ENCODE results near the gene ZNF76. TPM values are rescaled to one million over a fixed set of nuclear protein-coding genes. Genes with fewer than 3 reads are reported as not detected.

The ZNF76 gene
- 10 to 100 TPM; 72.7 to 91.3 (median 84.8) TPM for total RNA-seq
- total RNA-seq (2013): 42.9 TPM
- 22.5 to 86.2 (median 51.2) reads per million in 29 experiments for total RNA-seq

GRCh38 chr6:35259194-35259947 lies at the start of gene ZNF76:
TSS of gene ZNF76 (plus strand) at chr6:35259735. CDS start at chr6:35281152, 21,417 bp downstream.
- Mint-ChIP-seq H3K27ac (peak within 1 kb of the TSS; percentile 94 to 96), H3K4me1 (peaks cover 49 to 56% (median 54%) of the 10 kb centered on the region in 3 donors)
- POLR2A ChIA-PET: interaction anchor here in 1 of 2 donors (0.5 to 1.2 kb wide), 5 partner anchors 86 to 1335 kb away, joined by 3 to 5 read pairs (median 4); partner anchors contain the start of gene SRSF3

DNA sequence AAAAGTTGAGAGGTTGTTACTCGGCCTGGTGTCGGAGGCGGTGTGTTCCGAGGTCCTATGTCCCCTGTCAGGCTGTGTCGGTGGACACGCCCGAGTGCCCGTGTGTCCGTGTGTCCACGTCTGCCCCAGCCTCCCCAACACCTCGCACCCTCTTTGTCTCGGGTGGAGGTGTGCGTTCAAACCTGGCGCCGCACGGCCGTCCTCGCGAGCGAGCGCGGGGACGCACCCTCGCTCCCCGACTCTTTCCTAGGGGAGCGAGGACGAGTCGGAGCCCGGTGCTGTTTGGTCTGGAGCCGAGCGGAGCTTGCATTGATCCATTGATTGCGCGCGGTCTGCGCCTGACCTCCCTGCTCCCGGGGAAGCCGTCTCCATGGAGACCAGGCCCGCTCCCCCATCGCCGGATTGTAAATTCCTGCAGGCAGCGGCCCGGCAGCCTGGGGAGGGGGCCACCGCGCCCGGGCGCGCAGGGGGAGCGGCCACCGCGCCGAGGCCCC lies 46.2 kb upstream of the ZNF76 start:
- Histone ChIP-seq H3K27me3 (replicated peaks in 1 of 2; ENCODE audit: control insufficient read depth in 2 of 2, extremely low read depth in 1 of 2, insufficient read depth in 2 of 2, low read length in 1 of 2) (peaks cover 24 to 73% of the 10 kb centered on the region in 2 experiments), H3K9me3 (no peaks in the 10 kb centered on the region), H3K36me3 (ENCODE audit: control insufficient read depth in 2 of 2, extremely low read depth in 1 of 2, insufficient read depth in 1 of 2, low read length in 1 of 2) (no peaks in the 10 kb centered on the region), H3K4me1 (ENCODE audit: control insufficient read depth in 1 of 2, extremely low read depth in 1 of 2, insufficient read depth in 2 of 2, low read length in 2 of 2) (peaks cover 2 to 15% of the 10 kb centered on the region in 2 experiments), H3K27ac (ENCODE audit: low read length) (no peak overlapping the region), H3K4me3 (ENCODE audit: control insufficient read depth in 1 of 2, extremely low read depth in 1 of 2, low read length in 1 of 2) (peak overlapping the region in 1 of 2 donors; percentile 64)
- ChIA-PET POLR2A (no interaction called here), CTCF (no interaction called here)
- ATAC-seq (replicated peaks in 1 of 4) (no peak), DNase-seq (no peak)
- Mint-ChIP-seq H3K27ac (no peak overlapping the region), H3K4me1 (peaks cover 5 to 11% (median 6%) of the 10 kb centered on the region in 3 donors), H3K36me3 (peaks cover 4% of the 10 kb centered on the region), H3K9me3 (no peaks in the 10 kb centered on the region), H3K27me3 (peaks cover 71 to 80% of the 10 kb centered on the region in 2 donors), H3K4me3 (peak overlapping the region; percentile 52 to 81 (median 69))
- WGBS (ENCODE audit: insufficient coverage): 30% methylated on average over 43 of the region's 51 CpGs

More at GRCh38 chr6:35259194-35259947, at the start of gene ZNF76:
- no peaks in the 10 kb centered on the region for H3K36me3 Mint-ChIP-seq
- H3K9me3 Mint-ChIP-seq: no peaks in the 10 kb centered on the region
- peak within 1 kb of the TSS; percentile 94 to 95 (median 94) for H3K4me3 Mint-ChIP-seq
- CTCF ChIA-PET: interaction anchor here in 1 of 2 donors (1.2 to 1.5 kb wide), 3 partner anchors 9 to 73 kb away, joined by 3 to 4 read pairs (median 4); no protein-coding TSS in a partner anchor
- H3K27ac ChIP-seq (ENCODE audit: low read length): peak within 1 kb of the TSS; percentile 97
- H3K4me1 ChIP-seq (ENCODE audit: control insufficient read depth in 1 of 2, extremely low read depth in 1 of 2, insufficient read depth in 2 of 2, low read length in 2 of 2): peaks cover 7 to 35% of the 10 kb centered on the region in 2 experiments
- peak within 1 kb of the TSS; percentile 90 to 99 for H3K4me3 ChIP-seq (ENCODE audit: control insufficient read depth in 1 of 2, extremely low read depth in 1 of 2, low read length in 1 of 2)
- H3K9me3 ChIP-seq: no peaks in the 10 kb centered on the region
- WGBS (ENCODE audit: insufficient coverage): under 1% methylated on average over 72 of the region's 82 CpGs
- H3K27me3 Mint-ChIP-seq: no peaks in the 10 kb centered on the region
- ATAC-seq (replicated peaks in 1 of 4) (peak; percentile 85 to 90 (median 88)), DNase-seq (peak; percentile 77 to 97 (median 89))
- H3K27me3 ChIP-seq (replicated peaks in 1 of 2; ENCODE audit: control insufficient read depth in 2 of 2, extremely low read depth in 1 of 2, insufficient read depth in 2 of 2, low read length in 1 of 2): no peaks in the 10 kb centered on the region
- no peaks in the 10 kb centered on the region for H3K36me3 ChIP-seq (ENCODE audit: control insufficient read depth in 2 of 2, extremely low read depth in 1 of 2, insufficient read depth in 1 of 2, low read length in 1 of 2)

DNA sequence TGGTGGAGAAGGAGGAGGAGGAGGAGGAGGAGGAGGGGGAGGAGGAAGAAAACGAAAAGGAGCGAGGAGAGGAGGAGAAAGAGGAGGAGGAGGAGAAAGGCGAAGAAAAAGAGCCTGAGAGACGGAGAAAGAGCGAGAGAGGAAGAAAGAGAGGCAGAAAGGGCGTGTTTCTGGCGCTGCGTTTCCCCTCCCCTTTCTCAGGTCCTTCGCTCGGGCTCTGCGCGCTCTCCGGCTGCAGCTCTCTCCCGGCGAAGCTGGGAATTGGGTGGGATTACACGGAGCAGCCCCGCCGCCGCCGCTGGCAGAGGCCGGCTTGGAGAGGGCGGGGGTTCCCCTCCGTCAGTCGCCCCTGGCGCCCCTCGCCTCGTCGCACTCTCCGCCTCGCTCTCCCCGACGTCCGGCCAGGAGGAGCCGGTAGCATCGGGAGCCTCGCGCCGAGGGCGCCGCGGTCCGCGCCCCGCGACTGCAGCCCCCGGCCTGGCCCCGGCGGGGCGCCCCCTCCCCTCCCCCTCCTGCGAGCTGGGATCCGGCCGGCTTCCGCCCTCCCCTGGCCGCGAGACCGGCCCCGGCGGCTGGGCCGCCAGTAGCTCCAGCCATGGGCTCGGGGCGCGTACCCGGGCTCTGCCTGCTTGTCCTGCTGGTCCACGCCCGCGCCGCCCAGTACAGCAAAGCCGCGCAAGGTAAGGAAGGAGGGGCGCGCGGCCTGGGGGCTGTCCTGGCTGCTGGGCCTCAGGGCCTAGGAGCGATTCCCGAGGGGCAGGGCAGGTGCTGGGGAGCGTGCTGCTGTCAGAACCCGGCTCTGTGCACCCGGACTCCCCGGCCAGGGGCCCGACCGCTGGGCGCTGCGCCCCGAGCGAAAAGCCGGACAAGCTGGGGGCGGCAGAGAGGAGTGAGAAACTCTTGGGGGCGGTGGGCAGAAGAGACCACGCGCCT lies 45.4 kb upstream of the ZNF76 start, which contains the start of gene SCUBE3:
Gene SCUBE3 (plus strand): TSS at position 133 of the 933 bp plus-strand sequence. CDS start 463 bp downstream, at position 596.
- ChIA-PET POLR2A (interaction anchor here in 1 of 2 donors (0.6 kb wide), 1 partner anchor 10 kb away, joined by 7 read pairs; no protein-coding TSS in a partner anchor), CTCF (no interaction called here)
- Histone ChIP-seq H3K9me3 (no peaks in the 10 kb centered on the region), H3K4me1 (ENCODE audit: control insufficient read depth in 1 of 2, extremely low read depth in 1 of 2, insufficient read depth in 2 of 2, low read length in 2 of 2) (peaks cover 2 to 15% of the 10 kb centered on the region in 2 experiments), H3K27me3 (replicated peaks in 1 of 2; ENCODE audit: control insufficient read depth in 2 of 2, extremely low read depth in 1 of 2, insufficient read depth in 2 of 2, low read length in 1 of 2) (peaks cover 24 to 69% of the 10 kb centered on the region in 2 experiments), H3K27ac (ENCODE audit: low read length) (no peak within 1 kb of the TSS), H3K4me3 (ENCODE audit: control insufficient read depth in 1 of 2, extremely low read depth in 1 of 2, low read length in 1 of 2) (peak within 1 kb of the TSS; percentile 36 to 64), H3K36me3 (ENCODE audit: control insufficient read depth in 2 of 2, extremely low read depth in 1 of 2, insufficient read depth in 1 of 2, low read length in 1 of 2) (no peaks in the 10 kb centered on the region)
- no peak within 1 kb of the TSS for H3K27ac Mint-ChIP-seq
- DNase-seq (peak in 4 of 35 experiments; percentile 3 to 27 (median 11)), ATAC-seq (replicated peaks in 1 of 4) (peak in 3 of 4 experiments; percentile 46 to 66 (median 60))
- H3K4me1 Mint-ChIP-seq: peaks cover 5 to 11% (median 6%) of the 10 kb centered on the region in 3 donors
- WGBS (ENCODE audit: insufficient coverage): 3% methylated on average over 69 of the region's 89 CpGs
- peaks cover 67 to 78% of the 10 kb centered on the region in 2 donors for H3K27me3 Mint-ChIP-seq
- H3K36me3 Mint-ChIP-seq: peaks cover 4% of the 10 kb centered on the region
- H3K9me3 Mint-ChIP-seq: no peaks in the 10 kb centered on the region
- H3K4me3 Mint-ChIP-seq: peak within 1 kb of the TSS; percentile 52 to 81 (median 69)

DNA sequence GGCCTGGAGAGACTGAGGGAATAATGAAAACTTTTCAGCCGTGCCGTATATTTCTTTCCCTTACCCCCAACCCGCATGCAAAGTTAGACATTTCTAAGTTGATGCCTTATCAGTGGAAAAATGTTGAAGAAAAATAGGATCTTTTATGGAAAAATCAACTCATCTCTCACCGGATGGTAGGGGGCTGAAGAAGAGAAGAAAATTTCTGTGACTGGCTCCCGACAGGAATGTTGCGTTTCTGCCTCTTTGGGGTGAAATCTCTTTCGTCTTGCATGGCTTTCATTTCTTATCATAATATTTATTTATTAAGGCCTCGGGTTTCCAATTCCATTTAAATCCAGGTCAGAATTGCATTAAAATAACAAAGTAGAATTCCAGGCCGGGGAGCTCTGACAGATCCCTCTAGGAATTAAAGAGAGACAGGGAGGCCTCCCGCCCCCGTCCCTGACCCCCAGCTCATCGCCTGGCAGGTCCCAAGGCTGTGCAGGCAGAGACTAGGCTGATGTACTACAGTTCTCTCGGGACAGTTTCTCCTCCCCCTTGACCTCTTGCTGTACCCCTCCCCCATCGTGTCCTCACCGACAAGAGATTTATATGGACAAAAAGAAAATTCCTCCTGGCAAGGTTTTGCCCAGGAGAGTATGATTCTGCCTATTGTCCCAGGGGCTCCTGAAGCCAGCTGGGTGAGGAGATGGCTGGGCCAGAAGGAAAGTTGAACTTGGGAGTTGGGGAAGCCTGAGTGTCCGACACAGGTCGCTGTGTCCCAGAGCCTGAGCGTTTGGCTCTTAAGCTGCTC lies 44.5 kb upstream of the ZNF76 start:
- no peaks in the 10 kb centered on the region for H3K9me3 Mint-ChIP-seq

GRCh38 chr6:35215665-35216411 lies 43.7 kb upstream of the ZNF76 start:
- peak overlapping the region; percentile 17 to 38 for H3K27ac Mint-ChIP-seq
- ChIA-PET CTCF (no interaction called here), POLR2A (no interaction called here)
- ATAC-seq (replicated peaks in 1 of 4) (no peak), DNase-seq (no peak)
- H3K36me3 Mint-ChIP-seq: peaks cover 4% of the 10 kb centered on the region
- H3K36me3 ChIP-seq (ENCODE audit: control insufficient read depth in 2 of 2, extremely low read depth in 1 of 2, insufficient read depth in 1 of 2, low read length in 1 of 2): no peaks in the 10 kb centered on the region
- peaks cover 5 to 11% (median 6%) of the 10 kb centered on the region in 3 donors for H3K4me1 Mint-ChIP-seq
- H3K4me3 Mint-ChIP-seq: no peak overlapping the region
- peaks cover 66 to 70% of the 10 kb centered on the region in 2 donors for H3K27me3 Mint-ChIP-seq
- no peaks in the 10 kb centered on the region for H3K9me3 ChIP-seq
- 79% methylated on average over 3 of the region's 6 CpGs for whole genome bisulfite sequencing (ENCODE audit: insufficient coverage)
- no peak overlapping the region for H3K27ac ChIP-seq (ENCODE audit: low read length)
- H3K9me3 Mint-ChIP-seq: no peaks in the 10 kb centered on the region
- H3K4me3 ChIP-seq (ENCODE audit: control insufficient read depth in 1 of 2, extremely low read depth in 1 of 2, low read length in 1 of 2): no peak overlapping the region
- peaks cover 2 to 15% of the 10 kb centered on the region in 2 experiments for H3K4me1 ChIP-seq (ENCODE audit: control insufficient read depth in 1 of 2, extremely low read depth in 1 of 2, insufficient read depth in 2 of 2, low read length in 2 of 2)
- H3K27me3 ChIP-seq (replicated peaks in 1 of 2; ENCODE audit: control insufficient read depth in 2 of 2, extremely low read depth in 1 of 2, insufficient read depth in 2 of 2, low read length in 1 of 2): peaks cover 24 to 69% of the 10 kb centered on the region in 2 experiments

More for the DNA sequence above, 44.5 kb upstream of the ZNF76 start:
- Mint-ChIP-seq H3K36me3 (peaks cover 4% of the 10 kb centered on the region), H3K4me3 (peak overlapping the region in 2 of 3 donors; percentile 34 to 81), H3K27ac (no peak overlapping the region), H3K4me1 (peaks cover 5 to 11% (median 6%) of the 10 kb centered on the region in 3 donors), H3K27me3 (peaks cover 68 to 77% of the 10 kb centered on the region in 2 donors)
- H3K9me3 ChIP-seq: no peaks in the 10 kb centered on the region
- H3K4me3 ChIP-seq (ENCODE audit: control insufficient read depth in 1 of 2, extremely low read depth in 1 of 2, low read length in 1 of 2): no peak overlapping the region
- H3K4me1 ChIP-seq (ENCODE audit: control insufficient read depth in 1 of 2, extremely low read depth in 1 of 2, insufficient read depth in 2 of 2, low read length in 2 of 2): peaks cover 2 to 15% of the 10 kb centered on the region in 2 experiments
- H3K27ac ChIP-seq (ENCODE audit: low read length): no peak overlapping the region
- H3K27me3 ChIP-seq (replicated peaks in 1 of 2; ENCODE audit: control insufficient read depth in 2 of 2, extremely low read depth in 1 of 2, insufficient read depth in 2 of 2, low read length in 1 of 2): peaks cover 24 to 69% of the 10 kb centered on the region in 2 experiments
- ATAC-seq (replicated peaks in 1 of 4): no peak
- WGBS (ENCODE audit: insufficient coverage): 75% methylated on average over 5 of the region's 18 CpGs
- ChIA-PET CTCF (no interaction called here), POLR2A (interaction anchor here in 1 of 2 donors (0.6 kb wide), 1 partner anchor 9 kb away, joined by 7 read pairs; no protein-coding TSS in a partner anchor)
- no peaks in the 10 kb centered on the region for H3K36me3 ChIP-seq (ENCODE audit: control insufficient read depth in 2 of 2, extremely low read depth in 1 of 2, insufficient read depth in 1 of 2, low read length in 1 of 2)
- no peak for DNase-seq

Measured in T-cell (primary cell).